H9 (cell line): ENCODE measurements around the gene C19orf85. TPM values are rescaled to one million over a fixed set of nuclear protein-coding genes. Genes with fewer than 3 reads are reported as not detected.

Source experiments
- DNase-seq: peaks from one replicate; pipeline ENCODE4 v3.0.0-alpha.2; 2017
- H2AFZ ChIP-seq: one replicate; pipeline ENCODE4 v1.6.1; 2013; ENCODE audit warnings: mild to moderate bottlenecking, low read length, control low read depth, moderate library complexity
- H2AK5ac ChIP-seq: 2 replicates; pipeline ENCODE4 v1.6.1; 2013; ENCODE audit warnings: low read length, control low read depth, mixed read lengths; ENCODE audit not compliant: insufficient read length
- H2BK120ac ChIP-seq: one replicate; pipeline ENCODE4 v1.6.1; 2013; ENCODE audit warnings: low read depth, mild to moderate bottlenecking, low read length, control low read depth, inconsistent platforms; ENCODE audit not compliant: poor library complexity, severe bottlenecking
- H2BK12ac ChIP-seq: 2 replicates; pipeline ENCODE4 v1.6.1; 2013; ENCODE audit warnings: low read length, control low read depth, mixed read lengths, low read depth; ENCODE audit not compliant: insufficient read length
- H2BK15ac ChIP-seq: 2 replicates; pipeline ENCODE4 v1.6.1; 2013; ENCODE audit warnings: low read depth, low read length, control low read depth
- H2BK20ac ChIP-seq: one replicate; pipeline ENCODE4 v1.6.1; 2013; ENCODE audit warnings: low read depth, mild to moderate bottlenecking, low read length, control low read depth, inconsistent platforms; ENCODE audit not compliant: poor library complexity, severe bottlenecking
- H2BK5ac ChIP-seq: 2 replicates; pipeline ENCODE4 v1.6.1; 2013; ENCODE audit warnings: low read length, control low read depth, mixed read lengths; ENCODE audit not compliant: insufficient read length
- H3K14ac ChIP-seq: 2 replicates; pipeline ENCODE4 v1.6.1; 2013; ENCODE audit warnings: low read length, control low read depth; ENCODE audit not compliant: insufficient read depth
- H3K18ac ChIP-seq: 2 replicates; pipeline ENCODE4 v1.6.1; 2013; ENCODE audit warnings: low read depth, mild to moderate bottlenecking, mixed read lengths, low read length, control low read depth; ENCODE audit not compliant: insufficient read length
- H3K23ac ChIP-seq: 2 replicates; pipeline ENCODE4 v1.6.1; 2013; ENCODE audit warnings: low read length, control low read depth, mixed read lengths, low read depth; ENCODE audit not compliant: insufficient read length
- H3K23me2 ChIP-seq: 2 replicates; pipeline ENCODE4 v1.6.1; 2013; ENCODE audit warnings: low read depth, mild to moderate bottlenecking, mixed read lengths, low read length, control low read depth; ENCODE audit not compliant: insufficient read length, poor library complexity, severe bottlenecking
- H3K27ac ChIP-seq: 2 replicates; pipeline ENCODE4 v1.5.1; 2013; ENCODE audit warnings: low read length, control low read depth, mixed read lengths, low read depth; ENCODE audit not compliant: insufficient read length
- H3K27me3 ChIP-seq: 2 replicates; pipeline ENCODE4 v1.6.1; 2013; ENCODE audit warnings: low read length, control low read depth, inconsistent platforms; ENCODE audit not compliant: insufficient read depth
- H3K4ac ChIP-seq: 2 replicates; pipeline ENCODE4 v1.6.1; 2013; ENCODE audit warnings: low read depth, mild to moderate bottlenecking, control low read depth, inconsistent platforms, low read length, moderate library complexity
- H3K4me1 ChIP-seq: 2 replicates; pipeline ENCODE4 v1.6.1; 2013; ENCODE audit warnings: low read length, control low read depth, inconsistent platforms; ENCODE audit not compliant: insufficient read depth
- H3K4me2 ChIP-seq: 2 replicates; pipeline ENCODE4 v1.6.1; 2013; ENCODE audit warnings: low read length, control low read depth, mixed read lengths; ENCODE audit not compliant: insufficient read length, insufficient read depth
- H3K56ac ChIP-seq: 2 replicates; pipeline ENCODE4 v1.6.1; 2013; ENCODE audit warnings: low read depth, mild to moderate bottlenecking, mixed read lengths, low read length, control low read depth; ENCODE audit not compliant: insufficient read length
- H3K79me1 ChIP-seq: 2 replicates; pipeline ENCODE4 v1.6.1; 2013; ENCODE audit warnings: low read depth, mild to moderate bottlenecking, moderate library complexity, low read length, control low read depth, inconsistent platforms; ENCODE audit not compliant: insufficient read depth, poor library complexity, severe bottlenecking
- H3K79me2 ChIP-seq: 2 replicates; pipeline ENCODE4 v1.6.1; 2013; ENCODE audit warnings: low read length, control low read depth, inconsistent platforms; ENCODE audit not compliant: insufficient read depth
- H3K9ac ChIP-seq: 2 replicates; pipeline ENCODE4 v1.6.1; 2013; ENCODE audit warnings: low read length, control low read depth, mixed read lengths; ENCODE audit not compliant: insufficient read length; ENCODE audit errors: extremely low read depth
- H3K9me3 ChIP-seq: one replicate; pipeline ENCODE4 v1.6.1; 2013; ENCODE audit warnings: low read depth, low read length, inconsistent platforms; ENCODE audit not compliant: control insufficient read depth
- H3T11ph ChIP-seq: one replicate; pipeline ENCODE4 v1.6.1; 2013; ENCODE audit warnings: mild to moderate bottlenecking, low read length, control low read depth, inconsistent platforms
- H4K20me1 ChIP-seq: one replicate; pipeline ENCODE4 v1.6.1; 2013; ENCODE audit not compliant: control insufficient read depth, insufficient read length, insufficient read depth
- H4K5ac ChIP-seq: 2 replicates; pipeline ENCODE4 v1.6.1; 2013; ENCODE audit warnings: low read depth, mild to moderate bottlenecking, mixed read lengths, low read length, control low read depth; ENCODE audit not compliant: insufficient read length
- H4K8ac ChIP-seq: replicated peaks from 2 replicates; pipeline ENCODE4 v1.6.1; 2013; ENCODE audit warnings: low read length, control low read depth, mixed read lengths, low read depth; ENCODE audit not compliant: insufficient read length
- H4K91ac ChIP-seq: 2 replicates; pipeline ENCODE4 v1.6.1; 2013; ENCODE audit warnings: low read depth, mild to moderate bottlenecking, moderate library complexity, mixed read lengths, low read length, control low read depth; ENCODE audit not compliant: insufficient read length
- H3K27ac Mint-ChIP-seq, 3 experiments: 2 replicates in 2 of 3; 3 replicates in 1 of 3; pipeline ENCODE4 v1.8.0; 2020 to 2021; ENCODE audit warnings: mixed read lengths in 3 of 3, mild to moderate bottlenecking in 1 of 3, moderate library complexity in 1 of 3
- H3K27me3 Mint-ChIP-seq: 2 replicates; pipeline ENCODE4 v1.8.0; 2021; ENCODE audit warnings: low read depth, mild to moderate bottlenecking, moderate library complexity, mixed read lengths
- H3K36me3 Mint-ChIP-seq, 3 experiments: 2 replicates in 2 of 3; 3 replicates in 1 of 3; pipeline ENCODE4 v1.8.0; 2020 to 2021; ENCODE audit warnings: low read depth in 3 of 3, mixed read lengths in 3 of 3; ENCODE audit not compliant: insufficient read depth in 1 of 3
- H3K4me1 Mint-ChIP-seq, 2 experiments: 2 replicates each; pipeline ENCODE4 v1.8.0; 2020; ENCODE audit warnings: mixed read lengths in 2 of 2
- H3K4me3 Mint-ChIP-seq, 2 experiments: 2 replicates in 1 of 2; 3 replicates in 1 of 2; pipeline ENCODE4 v1.8.0; 2020 to 2021; ENCODE audit warnings: mild to moderate bottlenecking in 2 of 2, mixed read lengths in 2 of 2, moderate library complexity in 1 of 2
- H3K9me3 Mint-ChIP-seq, 2 experiments: 2 replicates in 1 of 2; 3 replicates in 1 of 2; pipeline ENCODE4 v1.8.0; 2020; ENCODE audit warnings: mild to moderate bottlenecking in 2 of 2, mixed read lengths in 2 of 2, moderate library complexity in 1 of 2
- CTCF ChIP-seq: fragments of 200-600 bp; sonication (generic); conservative IDR thresholded peaks from 3 replicates; pipeline ENCODE4 v1.8.0; 2021; ENCODE audit warnings: antibody characterized with exemption, mild to moderate bottlenecking
- WGBS: extraction: QIAGEN DNeasy Blood & Tissue Kit; methylation state at CpG from one replicate; pipeline ENCODE4 v1.1.7; 2013; ENCODE audit warnings: missing lambda C conversion rate, low lambda C conversion rate, mixed read lengths; ENCODE audit not compliant: insufficient read length; ENCODE audit errors: extremely low coverage; 5-methylcytosine and 5-hydroxymethylcytosine counted together
- total RNA-seq: library from RNA; stranded (reverse); gene quantifications from 2 replicates; pipeline ENCODE4 v1.2.1, GENCODE V29; 2021

Gene C19orf85
- total RNA-seq, 1 experiment from 2014 or later: 1.2 TPM

- Histone ChIP-seq H2BK12ac (no peak overlapping the region), H2BK15ac (no peak overlapping the region), H3K79me1 (no peaks in the 10 kb centered on the region), H3K14ac (no peak overlapping the region), H3K9me3 (no peaks in the 10 kb centered on the region), H2AK5ac (no peak overlapping the region), H3K23me2 (no peaks in the 10 kb centered on the region), H3K4ac (no peak overlapping the region), H4K20me1 (no peaks in the 10 kb centered on the region), H4K5ac (no peak overlapping the region), H4K8ac (no peak overlapping the region), H3K27ac (no peak overlapping the region), H2AFZ (no peak overlapping the region), H3K27me3 (peaks cover 5% of the 10 kb centered on the region), H2BK5ac (no peak overlapping the region), H2BK20ac (no peak overlapping the region), H3K79me2 (no peaks in the 10 kb centered on the region), H4K91ac (no peak overlapping the region), H3K23ac (no peak overlapping the region), H3T11ph (no peak overlapping the region), H3K18ac (no peak overlapping the region), H3K56ac (no peak overlapping the region), H3K4me2 (no peak overlapping the region), H3K4me1 (no peaks in the 10 kb centered on the region), H3K9ac (no peak overlapping the region), H2BK120ac (no peak overlapping the region)
- no peak overlapping the region for H3K27ac Mint-ChIP-seq
- H3K27me3 Mint-ChIP-seq: peaks cover 63% of the 10 kb centered on the region
- H3K9me3 Mint-ChIP-seq: peaks cover 11 to 19% of the 10 kb centered on the region in 2 experiments
- no CpG with 5 or more reads among the region's 11 CpGs for WGBS
- H3K4me3 Mint-ChIP-seq: no peak overlapping the region
- TF ChIP-seq CTCF: no peak
- 0 out of 4 replicates have a peak, but pooled peaks cover 0 to 2% of the 10 kb centered on the region in 2 experiments for H3K4me1 Mint-ChIP-seq
- no peak for DNase-seq
- H3K36me3 Mint-ChIP-seq: peaks cover 3 to 8% (median 7%) of the 10 kb centered on the region in 3 experiments
These were observed 40.4 kb upstream of the C19orf85 start for GRCh38 chr19:55504981-55505380.
